HepG2 (cell line): Measurements from ENCODE around the gene TF. TPM values are rescaled to one million over a fixed set of nuclear protein-coding genes. Genes with fewer than 3 reads are reported as not detected.

Source experiments
- CBFB ChIP-seq: sonication (generic); formaldehyde crosslinking; IDR thresholded peaks from 2 replicates; pipeline ENCODE4 v1.4.0; 2020; ENCODE audit warnings: missing genetic modification reagents
- FOXA1 ChIP-seq, 2 experiments: fragments of 450-650 bp in 1 of 2; sonication (generic) in 1 of 2; formaldehyde crosslinking in 1 of 2; IDR thresholded peaks; 2 replicates each; pipeline versions ENCODE4 v1.4.0 to v1.6.1; 2016 to 2020; ENCODE audit warnings: missing genetic modification reagents in 1 of 2
- GATAD1 ChIP-seq: IDR thresholded peaks from 2 replicates; pipeline ENCODE4 v1.6.1; 2016; ENCODE audit warnings: missing genetic modification reagents, missing compliant biosample characterization
- HDAC6 ChIP-seq: fragments of 200-600 bp; sonication (generic); IDR thresholded peaks from 2 replicates; pipeline ENCODE4 v1.7.0; 2017; ENCODE audit warnings: mild to moderate bottlenecking, antibody characterized with exemption, low read length, low read depth
- HNF4G ChIP-seq, 2 experiments: sonication (generic) in 1 of 2; formaldehyde crosslinking in 1 of 2; IDR thresholded peaks; 2 replicates each; pipeline versions ENCODE4 v1.4.0 to v1.6.1; 2011 to 2020; ENCODE audit warnings: borderline replicate concordance in 2 of 2, low read depth in 2 of 2, mild to moderate bottlenecking in 2 of 2, low read length in 1 of 2, missing genetic modification reagents in 1 of 2, moderate library complexity in 1 of 2
- KAT8 ChIP-seq: IDR thresholded peaks from 2 replicates; pipeline ENCODE4 v1.6.1; 2016; ENCODE audit warnings: missing genetic modification reagents, missing compliant biosample characterization
- KDM1A ChIP-seq: IDR thresholded peaks from 2 replicates; pipeline ENCODE4 v1.6.1; 2016; ENCODE audit warnings: missing compliant biosample characterization
- KDM3A ChIP-seq: IDR thresholded peaks from 2 replicates; pipeline ENCODE4 v1.6.1; 2018; ENCODE audit warnings: low read depth, missing compliant biosample characterization
- MAF1 ChIP-seq: sonication (generic); formaldehyde crosslinking; IDR thresholded peaks from 2 replicates; pipeline ENCODE4 v1.5.0; 2020; ENCODE audit warnings: missing genetic modification reagents, borderline replicate concordance
- MED8 ChIP-seq: sonication (generic); formaldehyde crosslinking; IDR thresholded peaks from 2 replicates; pipeline ENCODE4 v1.8.1; 2023; ENCODE audit warnings: mild to moderate bottlenecking, missing genetic modification reagents; ENCODE audit not compliant: insufficient replicate concordance
- PBX3 ChIP-seq: sonication (generic); formaldehyde crosslinking; IDR thresholded peaks from 2 replicates; pipeline ENCODE4 v1.8.1; 2023; ENCODE audit warnings: missing genetic modification reagents, inconsistent platforms, borderline replicate concordance
- RARA ChIP-seq: IDR thresholded peaks from 2 replicates; pipeline ENCODE4 v1.6.1; 2016; ENCODE audit warnings: missing genetic modification reagents, missing compliant biosample characterization
- RFX3 ChIP-seq: IDR thresholded peaks from 2 replicates; pipeline ENCODE4 v1.6.1; 2016; ENCODE audit warnings: missing biosample characterization, missing genetic modification reagents
- SIN3B ChIP-seq: fragments of 150-350 bp; IDR thresholded peaks from 2 replicates; pipeline ENCODE4 v1.6.1; 2014; ENCODE audit warnings: low read length
- TRAFD1 ChIP-seq: sonication (generic); formaldehyde crosslinking; IDR thresholded peaks from 2 replicates; pipeline ENCODE4 v1.5.1; 2020; ENCODE audit warnings: missing genetic modification reagents, mild to moderate bottlenecking, borderline replicate concordance
- XBP1 ChIP-seq: sonication (generic); formaldehyde crosslinking; IDR thresholded peaks from 2 replicates; pipeline ENCODE4 v1.5.0; 2020; ENCODE audit warnings: missing genetic modification reagents
- ZKSCAN1 ChIP-seq: fragments of 150-350 bp; IDR thresholded peaks from 2 replicates; pipeline ENCODE4 v1.6.1; 2014; ENCODE audit warnings: low read length
- ZNF597 ChIP-seq: sonication (generic); formaldehyde crosslinking; IDR thresholded peaks from 2 replicates; pipeline ENCODE4 v1.5.0; 2020; ENCODE audit warnings: missing genetic modification reagents
- ZNF646 ChIP-seq: sonication (generic); formaldehyde crosslinking; IDR thresholded peaks from 2 replicates; pipeline ENCODE4 v1.9.0; 2021; ENCODE audit warnings: mild to moderate bottlenecking, missing genetic modification reagents
- ZNF652 ChIP-seq: IDR thresholded peaks from 2 replicates; pipeline ENCODE4 v1.6.1; 2016; ENCODE audit warnings: low read depth, borderline replicate concordance
- ZNF776 ChIP-seq: sonication (generic); formaldehyde crosslinking; IDR thresholded peaks from 2 replicates; pipeline ENCODE4 v1.4.0; 2020; ENCODE audit warnings: mild to moderate bottlenecking, missing genetic modification reagents
- ZSCAN9 ChIP-seq: IDR thresholded peaks from 2 replicates; pipeline ENCODE4 v1.6.1; 2016; ENCODE audit warnings: borderline replicate concordance
- polyA plus RNA-seq, 8 experiments: library from polyadenylated mRNA; depleted of rRNA in 3 of 8; stranded (reverse) in 7 of 8; unstranded in 1 of 8; fragments of >200 nt; fragmentation: Illumina TruSeq in 4 of 8; extraction: Trizol in 4 of 8; gene quantifications; 2 replicates each; pipeline versions ENCODE4 v1.2.1 to v1.2.3, GENCODE V29; 2011 to 2016; ENCODE audit warnings: low read depth in 4 of 8, missing spikeins in 1 of 8, mixed read lengths in 1 of 8; ENCODE audit not compliant: insufficient read depth in 1 of 8
- total RNA-seq, 5 experiments: library from RNA; depleted of rRNA; stranded (reverse); fragments of >200 nt; fragmentation: Illumina TruSeq; extraction: Trizol; gene quantifications; 2 replicates each; pipeline ENCODE4 v1.2.3, GENCODE V29; 2016; ENCODE audit warnings: low read depth in 1 of 5

Gene TF
- total and polyA plus RNA-seq, 2 of the 13 experiments (the other 11 are each of a cell fraction or from before 2014, with no cell fraction given) = 10,074 to 11,821 TPM

GRCh38 chr3:133746712-133747066 is 496 bp downstream of the TF start (continued):
- TF ChIP-seq PBX3 (CRISPR knock-in tag) = no peak
- TF ChIP-seq RFX3 (CRISPR knock-in tag) = no peak
- TF ChIP-seq ZNF646 (CRISPR knock-in tag) = no peak
- TF ChIP-seq XBP1 (CRISPR knock-in tag) = no peak
- no peak for TF ChIP-seq KAT8 (CRISPR knock-in tag)
- TF ChIP-seq ZNF597 = peak; percentile 54; the same call in 1 of the 2 replicates
- no peak for TF ChIP-seq HDAC6
- peak; percentile 37; the same call in 1 of the 2 replicates for TF ChIP-seq RARA
- TF ChIP-seq CBFB (CRISPR knock-in tag) = no peak
- no peak for TF ChIP-seq ZKSCAN1
- TF ChIP-seq ZSCAN9 = no peak
- no peak for TF ChIP-seq HNF4G (IDR thresholded peaks at IDR 0.05; ENCODE audit: borderline replicate concordance, low read depth, low read length)
- no peak for TF ChIP-seq HNF4G (CRISPR knock-in tag; IDR thresholded peaks at IDR 0.05; ENCODE audit: borderline replicate concordance, low read depth)
- TF ChIP-seq ZNF652 (CRISPR knock-in tag) = no peak
- TF ChIP-seq FOXA1 (IDR thresholded peaks at IDR 0.05) = no peak
- no peak for TF ChIP-seq FOXA1 (CRISPR knock-in tag; IDR thresholded peaks at IDR 0.05)
- no peak for TF ChIP-seq KDM3A
- TF ChIP-seq TRAFD1 = no peak
- TF ChIP-seq SIN3B = no peak
- TF ChIP-seq ZNF776 (CRISPR knock-in tag) = no peak
- no peak for TF ChIP-seq MAF1 (CRISPR knock-in tag)
- TF ChIP-seq GATAD1 (CRISPR knock-in tag) = no peak
- no peak for TF ChIP-seq MED8 (CRISPR knock-in tag)
- no peak for TF ChIP-seq KDM1A (CRISPR knock-in tag)
